H9 (cell line): ENCODE results near the gene AMBRA1. TPM values are rescaled to one million over a fixed set of nuclear protein-coding genes. Genes with fewer than 3 reads are reported as not detected.

Experiments
- DNase-seq: peaks from one replicate; pipeline ENCODE4 v3.0.0-alpha.2; 2017
- H2AFZ ChIP-seq: one replicate; pipeline ENCODE4 v1.6.1; 2013; ENCODE audit warnings: mild to moderate bottlenecking, low read length, control low read depth, moderate library complexity
- H2AK5ac ChIP-seq: 2 replicates; pipeline ENCODE4 v1.6.1; 2013; ENCODE audit warnings: low read length, control low read depth, mixed read lengths; ENCODE audit not compliant: insufficient read length
- H2BK120ac ChIP-seq: one replicate; pipeline ENCODE4 v1.6.1; 2013; ENCODE audit warnings: low read depth, mild to moderate bottlenecking, low read length, control low read depth, inconsistent platforms; ENCODE audit not compliant: poor library complexity, severe bottlenecking
- H2BK12ac ChIP-seq: 2 replicates; pipeline ENCODE4 v1.6.1; 2013; ENCODE audit warnings: low read length, control low read depth, mixed read lengths, low read depth; ENCODE audit not compliant: insufficient read length
- H2BK15ac ChIP-seq: 2 replicates; pipeline ENCODE4 v1.6.1; 2013; ENCODE audit warnings: low read depth, low read length, control low read depth
- H2BK20ac ChIP-seq: one replicate; pipeline ENCODE4 v1.6.1; 2013; ENCODE audit warnings: low read depth, mild to moderate bottlenecking, low read length, control low read depth, inconsistent platforms; ENCODE audit not compliant: poor library complexity, severe bottlenecking
- H2BK5ac ChIP-seq: 2 replicates; pipeline ENCODE4 v1.6.1; 2013; ENCODE audit warnings: low read length, control low read depth, mixed read lengths; ENCODE audit not compliant: insufficient read length
- H3K14ac ChIP-seq: 2 replicates; pipeline ENCODE4 v1.6.1; 2013; ENCODE audit warnings: low read length, control low read depth; ENCODE audit not compliant: insufficient read depth
- H3K18ac ChIP-seq: 2 replicates; pipeline ENCODE4 v1.6.1; 2013; ENCODE audit warnings: low read depth, mild to moderate bottlenecking, mixed read lengths, low read length, control low read depth; ENCODE audit not compliant: insufficient read length
- H3K23ac ChIP-seq: 2 replicates; pipeline ENCODE4 v1.6.1; 2013; ENCODE audit warnings: low read length, control low read depth, mixed read lengths, low read depth; ENCODE audit not compliant: insufficient read length
- H3K23me2 ChIP-seq: 2 replicates; pipeline ENCODE4 v1.6.1; 2013; ENCODE audit warnings: low read depth, mild to moderate bottlenecking, mixed read lengths, low read length, control low read depth; ENCODE audit not compliant: insufficient read length, poor library complexity, severe bottlenecking
- H3K27ac ChIP-seq: 2 replicates; pipeline ENCODE4 v1.5.1; 2013; ENCODE audit warnings: low read length, control low read depth, mixed read lengths, low read depth; ENCODE audit not compliant: insufficient read length
- H3K27me3 ChIP-seq: 2 replicates; pipeline ENCODE4 v1.6.1; 2013; ENCODE audit warnings: low read length, control low read depth, inconsistent platforms; ENCODE audit not compliant: insufficient read depth
- H3K4ac ChIP-seq: 2 replicates; pipeline ENCODE4 v1.6.1; 2013; ENCODE audit warnings: low read depth, mild to moderate bottlenecking, control low read depth, inconsistent platforms, low read length, moderate library complexity
- H3K4me1 ChIP-seq: 2 replicates; pipeline ENCODE4 v1.6.1; 2013; ENCODE audit warnings: low read length, control low read depth, inconsistent platforms; ENCODE audit not compliant: insufficient read depth
- H3K4me2 ChIP-seq: 2 replicates; pipeline ENCODE4 v1.6.1; 2013; ENCODE audit warnings: low read length, control low read depth, mixed read lengths; ENCODE audit not compliant: insufficient read length, insufficient read depth
- H3K56ac ChIP-seq: 2 replicates; pipeline ENCODE4 v1.6.1; 2013; ENCODE audit warnings: low read depth, mild to moderate bottlenecking, mixed read lengths, low read length, control low read depth; ENCODE audit not compliant: insufficient read length
- H3K79me1 ChIP-seq: 2 replicates; pipeline ENCODE4 v1.6.1; 2013; ENCODE audit warnings: low read depth, mild to moderate bottlenecking, moderate library complexity, low read length, control low read depth, inconsistent platforms; ENCODE audit not compliant: insufficient read depth, poor library complexity, severe bottlenecking
- H3K79me2 ChIP-seq: 2 replicates; pipeline ENCODE4 v1.6.1; 2013; ENCODE audit warnings: low read length, control low read depth, inconsistent platforms; ENCODE audit not compliant: insufficient read depth
- H3K9ac ChIP-seq: 2 replicates; pipeline ENCODE4 v1.6.1; 2013; ENCODE audit warnings: low read length, control low read depth, mixed read lengths; ENCODE audit not compliant: insufficient read length; ENCODE audit errors: extremely low read depth
- H3K9me3 ChIP-seq: one replicate; pipeline ENCODE4 v1.6.1; 2013; ENCODE audit warnings: low read depth, low read length, inconsistent platforms; ENCODE audit not compliant: control insufficient read depth
- H3T11ph ChIP-seq: one replicate; pipeline ENCODE4 v1.6.1; 2013; ENCODE audit warnings: mild to moderate bottlenecking, low read length, control low read depth, inconsistent platforms
- H4K20me1 ChIP-seq: one replicate; pipeline ENCODE4 v1.6.1; 2013; ENCODE audit not compliant: control insufficient read depth, insufficient read length, insufficient read depth
- H4K5ac ChIP-seq: 2 replicates; pipeline ENCODE4 v1.6.1; 2013; ENCODE audit warnings: low read depth, mild to moderate bottlenecking, mixed read lengths, low read length, control low read depth; ENCODE audit not compliant: insufficient read length
- H4K8ac ChIP-seq: replicated peaks from 2 replicates; pipeline ENCODE4 v1.6.1; 2013; ENCODE audit warnings: low read length, control low read depth, mixed read lengths, low read depth; ENCODE audit not compliant: insufficient read length
- H4K91ac ChIP-seq: 2 replicates; pipeline ENCODE4 v1.6.1; 2013; ENCODE audit warnings: low read depth, mild to moderate bottlenecking, moderate library complexity, mixed read lengths, low read length, control low read depth; ENCODE audit not compliant: insufficient read length
- H3K27ac Mint-ChIP-seq, 3 experiments: 2 replicates in 2 of 3; 3 replicates in 1 of 3; pipeline ENCODE4 v1.8.0; 2020 to 2021; ENCODE audit warnings: mixed read lengths in 3 of 3, mild to moderate bottlenecking in 1 of 3, moderate library complexity in 1 of 3
- H3K27me3 Mint-ChIP-seq: 2 replicates; pipeline ENCODE4 v1.8.0; 2021; ENCODE audit warnings: low read depth, mild to moderate bottlenecking, moderate library complexity, mixed read lengths
- H3K36me3 Mint-ChIP-seq, 3 experiments: 2 replicates in 2 of 3; 3 replicates in 1 of 3; pipeline ENCODE4 v1.8.0; 2020 to 2021; ENCODE audit warnings: low read depth in 3 of 3, mixed read lengths in 3 of 3; ENCODE audit not compliant: insufficient read depth in 1 of 3
- H3K4me1 Mint-ChIP-seq, 2 experiments: 2 replicates each; pipeline ENCODE4 v1.8.0; 2020; ENCODE audit warnings: mixed read lengths in 2 of 2
- H3K4me3 Mint-ChIP-seq, 2 experiments: 2 replicates in 1 of 2; 3 replicates in 1 of 2; pipeline ENCODE4 v1.8.0; 2020 to 2021; ENCODE audit warnings: mild to moderate bottlenecking in 2 of 2, mixed read lengths in 2 of 2, moderate library complexity in 1 of 2
- H3K9me3 Mint-ChIP-seq, 2 experiments: 2 replicates in 1 of 2; 3 replicates in 1 of 2; pipeline ENCODE4 v1.8.0; 2020; ENCODE audit warnings: mild to moderate bottlenecking in 2 of 2, mixed read lengths in 2 of 2, moderate library complexity in 1 of 2
- WGBS: extraction: QIAGEN DNeasy Blood & Tissue Kit; methylation state at CpG from one replicate; pipeline ENCODE4 v1.1.7; 2013; ENCODE audit warnings: missing lambda C conversion rate, low lambda C conversion rate, mixed read lengths; ENCODE audit not compliant: insufficient read length; ENCODE audit errors: extremely low coverage; 5-methylcytosine and 5-hydroxymethylcytosine counted together
- total RNA-seq: library from RNA; stranded (reverse); gene quantifications from 2 replicates; pipeline ENCODE4 v1.2.1, GENCODE V29; 2021
- TF ChIP-seq, protein P1 (sequence below): fragments of 200-600 bp; sonication (generic); conservative IDR thresholded peaks from 3 replicates; pipeline ENCODE4 v1.8.0; 2021; ENCODE audit warnings: antibody characterized with exemption, mild to moderate bottlenecking

The AMBRA1 gene
- total RNA-seq, 1 experiment from 2014 or later: 37.5 TPM

DNA sequence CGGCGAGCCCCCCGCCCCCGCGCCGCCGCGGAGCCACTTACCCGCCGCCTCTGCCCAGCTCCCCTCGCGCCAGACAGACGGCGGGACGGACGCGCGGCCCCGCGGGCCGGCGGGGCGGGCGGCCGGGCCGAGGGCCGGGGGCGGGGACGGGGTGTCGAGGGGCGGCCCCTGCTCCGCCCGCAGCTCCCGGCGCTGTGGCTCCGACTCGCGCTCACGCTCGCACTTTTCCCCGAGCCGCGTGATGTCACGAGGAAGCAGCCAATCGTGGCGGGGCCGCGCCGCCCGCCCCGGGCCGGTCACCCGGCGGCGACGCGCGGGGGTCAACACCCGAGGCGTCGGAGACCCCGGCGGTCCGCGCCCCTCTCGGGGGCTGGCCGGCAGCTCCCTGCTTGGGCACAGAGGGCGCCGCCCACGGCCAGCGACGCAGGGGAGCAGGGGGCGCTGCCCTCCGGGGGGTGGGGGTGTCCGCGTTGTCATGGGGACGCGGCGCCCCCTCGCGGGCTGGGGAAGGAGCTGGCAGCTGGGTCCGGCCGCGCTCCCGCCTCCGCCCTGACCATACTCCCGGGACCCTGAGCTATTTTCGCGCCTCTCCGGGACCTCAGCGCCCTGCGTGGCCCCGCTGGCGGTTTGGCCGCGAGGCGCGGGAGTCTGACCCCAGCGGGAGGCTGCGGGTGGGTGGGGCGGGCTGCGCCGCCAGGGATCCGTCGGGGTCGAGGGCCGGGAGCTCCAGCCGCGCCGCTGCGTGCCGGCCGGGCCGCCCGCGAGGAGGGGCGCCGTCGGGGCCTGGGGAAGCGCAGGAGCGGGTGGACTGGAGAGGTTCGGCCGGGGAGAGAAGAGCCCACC is 202.0 kb downstream of the AMBRA1 start, which contains the start of gene CHRM4:
TSS of gene CHRM4 (minus strand) at position 199 of the 843 bp plus-strand sequence. CDS start 5,219 bp downstream, outside the sequence.
- Mint-ChIP-seq H3K9me3 (no peaks in the 10 kb centered on the region), H3K27me3 (peaks cover 64% of the 10 kb centered on the region), H3K27ac (no peak within 1 kb of the TSS), H3K4me3 (peak within 1 kb of the TSS; percentile 78), H3K36me3 (peaks cover 0 to 4% (median 3%) of the 10 kb centered on the region in 3 experiments; a peak in 4 of 7 replicates), H3K4me1 (peaks cover 31 to 41% of the 10 kb centered on the region in 2 experiments)
- Histone ChIP-seq H3K27ac (no peak within 1 kb of the TSS), H3K9ac (no peak within 1 kb of the TSS), H4K91ac (no peak within 1 kb of the TSS), H4K8ac (no peak within 1 kb of the TSS), H2BK15ac (no peak within 1 kb of the TSS), H3K18ac (no peak within 1 kb of the TSS), H3K4me2 (peak within 1 kb of the TSS; percentile 86), H2AK5ac (no peak within 1 kb of the TSS), H4K5ac (no peak within 1 kb of the TSS), H3T11ph (no peak within 1 kb of the TSS), H2AFZ (no peak within 1 kb of the TSS), H2BK5ac (no peak within 1 kb of the TSS), H3K4ac (no peak within 1 kb of the TSS), H3K9me3 (no peaks in the 10 kb centered on the region), H2BK20ac (no peak within 1 kb of the TSS), H2BK12ac (no peak within 1 kb of the TSS), H3K23me2 (peaks cover 15% of the 10 kb centered on the region), H2BK120ac (no peak within 1 kb of the TSS), H3K27me3 (peaks cover 20% of the 10 kb centered on the region; the same call in 1 of the 2 replicates), H3K79me2 (no peaks in the 10 kb centered on the region), H3K56ac (no peak within 1 kb of the TSS), H4K20me1 (no peaks in the 10 kb centered on the region), H3K79me1 (no peaks in the 10 kb centered on the region), H3K23ac (no peak within 1 kb of the TSS), H3K14ac (no peak within 1 kb of the TSS), H3K4me1 (peaks cover 3% of the 10 kb centered on the region; the same call in 1 of the 2 replicates)
- peak; percentile 67 for DNase-seq
- TF ChIP-seq, protein P1, sequence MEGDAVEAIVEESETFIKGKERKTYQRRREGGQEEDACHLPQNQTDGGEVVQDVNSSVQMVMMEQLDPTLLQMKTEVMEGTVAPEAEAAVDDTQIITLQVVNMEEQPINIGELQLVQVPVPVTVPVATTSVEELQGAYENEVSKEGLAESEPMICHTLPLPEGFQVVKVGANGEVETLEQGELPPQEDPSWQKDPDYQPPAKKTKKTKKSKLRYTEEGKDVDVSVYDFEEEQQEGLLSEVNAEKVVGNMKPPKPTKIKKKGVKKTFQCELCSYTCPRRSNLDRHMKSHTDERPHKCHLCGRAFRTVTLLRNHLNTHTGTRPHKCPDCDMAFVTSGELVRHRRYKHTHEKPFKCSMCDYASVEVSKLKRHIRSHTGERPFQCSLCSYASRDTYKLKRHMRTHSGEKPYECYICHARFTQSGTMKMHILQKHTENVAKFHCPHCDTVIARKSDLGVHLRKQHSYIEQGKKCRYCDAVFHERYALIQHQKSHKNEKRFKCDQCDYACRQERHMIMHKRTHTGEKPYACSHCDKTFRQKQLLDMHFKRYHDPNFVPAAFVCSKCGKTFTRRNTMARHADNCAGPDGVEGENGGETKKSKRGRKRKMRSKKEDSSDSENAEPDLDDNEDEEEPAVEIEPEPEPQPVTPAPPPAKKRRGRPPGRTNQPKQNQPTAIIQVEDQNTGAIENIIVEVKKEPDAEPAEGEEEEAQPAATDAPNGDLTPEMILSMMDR: peak; percentile 68
- WGBS: no CpG with 5 or more reads among the region's 123 CpGs
